Measurements from ENCODE around the gene KRT13.

The KRT13 gene

GRCh38 chr17:41451154-41451728 lies 54.2 kb downstream of the KRT13 start:
- H3F3A ChIP-seq (ENCODE audit: insufficient read depth) = no peaks in the 10 kb centered on the region
- no peaks in the 10 kb centered on the region for H3K79me2 ChIP-seq (ENCODE audit: insufficient read depth, low read length)
- no peak overlapping the region for H3K4me3 ChIP-seq (ENCODE audit: insufficient read depth, low read length, poor library complexity, severe bottlenecking)
- TF ChIP-seq EZH2phosphoT487 (conservative IDR thresholded peaks at IDR 0.05; ENCODE audit: low read length) = no peak
- no peak for TF ChIP-seq CTCF (IDR thresholded peaks at IDR 0.05; ENCODE audit: insufficient read depth, low read length, poor library complexity, severe bottlenecking)
- no peak overlapping the region for H3K27ac ChIP-seq (ENCODE audit: low read depth, low read length)
- H3K9ac ChIP-seq (ENCODE audit: low read length) = no peak overlapping the region
- no peaks in the 10 kb centered on the region for H3K9me3 ChIP-seq (ENCODE audit: insufficient read depth, low read length)
- H3K27me3 ChIP-seq (ENCODE audit: low read length) = no peaks in the 10 kb centered on the region
- H2AFZ ChIP-seq (ENCODE audit: low read depth, low read length, severe bottlenecking) = no peak overlapping the region
- H3K9me2 ChIP-seq (replicated peaks; ENCODE audit: insufficient read depth, low read length) = no peaks in the 10 kb centered on the region
- H4K20me1 ChIP-seq (ENCODE audit: low read depth, low read length) = no peaks in the 10 kb centered on the region
- H3K36me3 ChIP-seq (ENCODE audit: low read length) = no peaks in the 10 kb centered on the region
- no peak overlapping the region for H3K4me2 ChIP-seq (ENCODE audit: low read depth, low read length, poor library complexity, severe bottlenecking)
